Mesendoderm (in vitro differentiated cells): ENCODE data around the gene KCNQ5.

ENCODE experiments used
- DNase-seq: peaks from one replicate; pipeline ENCODE4 v3.0.0; 2013
- H2AK5ac ChIP-seq: 2 replicates; pipeline ENCODE4 v1.6.1; 2013; ENCODE audit warnings: low read length, inconsistent platforms
- H2BK120ac ChIP-seq: 2 replicates; pipeline ENCODE4 v1.6.1; 2013; ENCODE audit warnings: low read depth, mild to moderate bottlenecking, low read length, moderate library complexity, mixed read lengths
- H2BK15ac ChIP-seq: replicated peaks from 2 replicates; pipeline ENCODE4 v1.6.1; 2013; ENCODE audit warnings: low read depth, mild to moderate bottlenecking, moderate library complexity
- H2BK5ac ChIP-seq: 2 replicates; pipeline ENCODE4 v1.6.1; 2013; ENCODE audit warnings: low read length, inconsistent platforms
- H3K18ac ChIP-seq: 2 replicates; pipeline ENCODE4 v1.6.1; 2013; ENCODE audit warnings: mild to moderate bottlenecking, low read length, mixed read lengths
- H3K23ac ChIP-seq: one replicate; pipeline ENCODE4 v1.6.1; 2013; ENCODE audit warnings: low read length
- H3K27ac ChIP-seq: 2 replicates; pipeline ENCODE4 v1.5.1; 2013; ENCODE audit warnings: low read depth, mild to moderate bottlenecking, inconsistent platforms, low read length, moderate library complexity
- H3K27me3 ChIP-seq: 2 replicates; pipeline ENCODE4 v1.6.1; 2013; ENCODE audit warnings: low read length, control low read depth, mild to moderate bottlenecking, inconsistent platforms; ENCODE audit not compliant: insufficient read depth, poor library complexity
- H3K36me3 ChIP-seq: 2 replicates; pipeline ENCODE4 v1.6.1; 2013; ENCODE audit warnings: low read length, inconsistent platforms; ENCODE audit not compliant: control insufficient read depth, insufficient read depth
- H3K4ac ChIP-seq: one replicate; pipeline ENCODE4 v1.6.1; 2013; ENCODE audit warnings: low read depth, mild to moderate bottlenecking, low read length, moderate library complexity
- H3K4me1 ChIP-seq: 2 replicates; pipeline ENCODE4 v1.6.1; 2013; ENCODE audit warnings: low read depth, low read length, inconsistent platforms; ENCODE audit not compliant: control insufficient read depth
- H3K4me2 ChIP-seq: 2 replicates; pipeline ENCODE4 v1.6.1; 2013; ENCODE audit warnings: low read length
- H3K4me3 ChIP-seq: 2 replicates; pipeline ENCODE4 v1.5.1; 2013; ENCODE audit warnings: mild to moderate bottlenecking, low read length
- H3K56ac ChIP-seq: one replicate; pipeline ENCODE4 v1.6.1; 2013; ENCODE audit warnings: low read length
- H3K79me1 ChIP-seq: 2 replicates; pipeline ENCODE4 v1.6.1; 2013; ENCODE audit warnings: low read length, inconsistent platforms
- H3K79me2 ChIP-seq: 2 replicates; pipeline ENCODE4 v1.6.1; 2013; ENCODE audit warnings: mild to moderate bottlenecking, low read length; ENCODE audit not compliant: control insufficient read depth, insufficient read depth
- H3K9ac ChIP-seq: 2 replicates; pipeline ENCODE4 v1.6.1; 2013; ENCODE audit warnings: low read length, inconsistent platforms
- H4K5ac ChIP-seq: one replicate; pipeline ENCODE4 v1.6.1; 2013; ENCODE audit warnings: low read length
- H4K8ac ChIP-seq: one replicate; pipeline ENCODE4 v1.6.1; 2013; ENCODE audit warnings: low read depth, mild to moderate bottlenecking, control low read depth, low read length, moderate library complexity
- WGBS: extraction: QIAGEN DNeasy Blood & Tissue Kit; methylation state at CpG from one replicate; pipeline ENCODE4 v1.1.7; 2013; ENCODE audit warnings: low lambda C conversion rate, missing lambda C conversion rate; ENCODE audit not compliant: insufficient coverage; ENCODE audit errors: extremely low coverage; 5-methylcytosine and 5-hydroxymethylcytosine counted together

KCNQ5 gene

GRCh38 chr6:72649032-72649984, 27.4 kb downstream of the KCNQ5 start:
- no peak overlapping the region for H2BK5ac ChIP-seq
- H2BK15ac ChIP-seq: no peak overlapping the region
- no peak overlapping the region for H2BK120ac ChIP-seq
- no peak overlapping the region for H4K5ac ChIP-seq
- no peak overlapping the region for H3K9ac ChIP-seq
- H4K8ac ChIP-seq: no peak overlapping the region
- H3K56ac ChIP-seq: no peak overlapping the region
- no CpG with 5 or more reads among the region's 8 CpGs for WGBS
- no peak overlapping the region for H3K4me2 ChIP-seq
- H2AK5ac ChIP-seq: no peak overlapping the region
- H3K79me1 ChIP-seq: no peaks in the 10 kb centered on the region
- H3K18ac ChIP-seq: no peak overlapping the region
- H3K36me3 ChIP-seq: no peaks in the 10 kb centered on the region
- no peak overlapping the region for H3K27ac ChIP-seq
- H3K4me1 ChIP-seq: no peaks in the 10 kb centered on the region
- no peaks in the 10 kb centered on the region for H3K79me2 ChIP-seq
- H3K27me3 ChIP-seq: no peaks in the 10 kb centered on the region
- no peak for DNase-seq
- no peak overlapping the region for H3K23ac ChIP-seq
- no peak overlapping the region for H3K4ac ChIP-seq
- no peak overlapping the region for H3K4me3 ChIP-seq

- Histone ChIP-seq H3K79me2 (no peaks in the 10 kb centered on the region), H4K5ac (no peak overlapping the region), H3K4ac (no peak overlapping the region), H3K79me1 (no peaks in the 10 kb centered on the region), H2AK5ac (no peak overlapping the region), H3K9ac (no peak overlapping the region), H2BK15ac (no peak overlapping the region), H3K4me1 (no peaks in the 10 kb centered on the region), H3K4me2 (no peak overlapping the region), H3K23ac (no peak overlapping the region), H3K27ac (no peak overlapping the region), H2BK120ac (no peak overlapping the region), H3K18ac (no peak overlapping the region), H3K36me3 (no peaks in the 10 kb centered on the region), H4K8ac (no peak overlapping the region), H3K27me3 (no peaks in the 10 kb centered on the region), H2BK5ac (no peak overlapping the region), H3K4me3 (no peak overlapping the region), H3K56ac (no peak overlapping the region)
- no CpG with 5 or more reads among the region's 2 CpGs for WGBS
- DNase-seq: no peak
These were observed 28.3 kb downstream of the KCNQ5 start for GRCh38 chr6:72650081-72650745.

- H3K36me3 ChIP-seq: no peaks in the 10 kb centered on the region
- no peaks in the 10 kb centered on the region for H3K27me3 ChIP-seq
- H4K8ac ChIP-seq: no peak overlapping the region
- no peak overlapping the region for H3K23ac ChIP-seq
- WGBS: no CpG with 5 or more reads among the region's 1 CpG
- no peak overlapping the region for H3K9ac ChIP-seq
- no peak overlapping the region for H3K4ac ChIP-seq
- H3K79me2 ChIP-seq: no peaks in the 10 kb centered on the region
- H2BK120ac ChIP-seq: no peak overlapping the region
- DNase-seq: no peak
- no peak overlapping the region for H2BK15ac ChIP-seq
- H3K56ac ChIP-seq: no peak overlapping the region
- no peak overlapping the region for H3K4me2 ChIP-seq
- no peak overlapping the region for H3K18ac ChIP-seq
- no peak overlapping the region for H2AK5ac ChIP-seq
- no peak overlapping the region for H3K27ac ChIP-seq
- no peaks in the 10 kb centered on the region for H3K79me1 ChIP-seq
- no peak overlapping the region for H4K5ac ChIP-seq
- no peaks in the 10 kb centered on the region for H3K4me1 ChIP-seq
- H3K4me3 ChIP-seq: no peak overlapping the region
- no peak overlapping the region for H2BK5ac ChIP-seq
These were observed 29.3 kb downstream of the KCNQ5 start for GRCh38 chr6:72651174-72651573.

GRCh38 chr6:72651967-72652956, 30.4 kb downstream of the KCNQ5 start:
- Histone ChIP-seq H3K27me3 (no peaks in the 10 kb centered on the region), H2BK120ac (no peak overlapping the region), H3K18ac (no peak overlapping the region), H3K23ac (no peak overlapping the region), H3K79me1 (no peaks in the 10 kb centered on the region), H3K4ac (no peak overlapping the region), H3K4me1 (no peaks in the 10 kb centered on the region), H3K27ac (no peak overlapping the region), H3K36me3 (no peaks in the 10 kb centered on the region), H2AK5ac (no peak overlapping the region), H2BK15ac (no peak overlapping the region), H3K79me2 (no peaks in the 10 kb centered on the region), H2BK5ac (no peak overlapping the region), H3K56ac (no peak overlapping the region), H4K8ac (no peak overlapping the region), H3K9ac (no peak overlapping the region), H3K4me3 (no peak overlapping the region), H3K4me2 (no peak overlapping the region), H4K5ac (no peak overlapping the region)
- no peak for DNase-seq
- no CpG with 5 or more reads among the region's 7 CpGs for WGBS

GRCh38 chr6:72653026-72653425, 31.2 kb downstream of the KCNQ5 start:
- H3K4me3 ChIP-seq: no peak overlapping the region
- no peak for DNase-seq
- H3K9ac ChIP-seq: no peak overlapping the region

More at GRCh38 chr6:72653026-72653425, 31.2 kb downstream of the KCNQ5 start:
- no peak overlapping the region for H2BK15ac ChIP-seq
- no peak overlapping the region for H4K5ac ChIP-seq
- no peaks in the 10 kb centered on the region for H3K27me3 ChIP-seq
- no peak overlapping the region for H2AK5ac ChIP-seq
- WGBS: no CpG with 5 or more reads among the region's 1 CpG
- no peak overlapping the region for H3K23ac ChIP-seq
- H3K27ac ChIP-seq: no peak overlapping the region
- no peaks in the 10 kb centered on the region for H3K79me2 ChIP-seq
- no peak overlapping the region for H4K8ac ChIP-seq
- no peak overlapping the region for H3K4me2 ChIP-seq
- no peak overlapping the region for H2BK120ac ChIP-seq
- H3K36me3 ChIP-seq: no peaks in the 10 kb centered on the region
- no peak overlapping the region for H3K56ac ChIP-seq
- no peaks in the 10 kb centered on the region for H3K4me1 ChIP-seq
- H3K79me1 ChIP-seq: no peaks in the 10 kb centered on the region
- no peak overlapping the region for H3K4ac ChIP-seq
- no peak overlapping the region for H3K18ac ChIP-seq
- no peak overlapping the region for H2BK5ac ChIP-seq
